B cell (primary cell): Measurements from ENCODE around the gene EPB41L1.

Experiments used
- CTCF ChIP-seq: fragments of 200-600 bp; IDR thresholded peaks from one replicate; pipeline ENCODE4 v1.8.0; 2022; ENCODE audit warnings: antibody characterized with exemption, mild to moderate bottlenecking
- EZH2 ChIP-seq: IDR thresholded peaks from 2 replicates; pipeline ENCODE4 v1.6.1; 2012; ENCODE audit warnings: borderline replicate concordance, low read depth, mild to moderate bottlenecking, moderate library complexity, low read length; ENCODE audit not compliant: insufficient read depth, poor library complexity, severe bottlenecking

- TF ChIP-seq CTCF, result no peak
- TF ChIP-seq EZH2, result no peak
These were observed 98.0 kb downstream of the EPB41L1 start for GRCh38 chr20:36252511-36252910.
